GM12878 (cell line): ENCODE data around the gene RHOXF2B. TPM values are rescaled to one million over a fixed set of nuclear protein-coding genes. Genes with fewer than 3 reads are reported as not detected.
"Not testable (repeated sequence)": the region's sequence is repeated elsewhere in the genome, so short reads cannot be mapped to it uniquely, and the experiment has no call there.

Experiments used
- ATAC-seq: fragments of 200-7000 bp; cut with Tn5 transposase; 3 replicates; pipeline ENCODE4 v1.9.1; 2020; ENCODE audit warnings: mild to moderate bottlenecking, moderate library complexity
- Bru-seq: library from RNA; stranded (reverse); fragments of 400-500 nt; gene quantifications from one replicate; lab custom pipeline; 2021; lab: Mats Ljungman, UMichigan
- BruChase-seq, 2 experiments: library from RNA; stranded (reverse); fragments of 400-500 nt; gene quantifications; one replicate each; lab custom pipeline; 2021; lab: Mats Ljungman, UMichigan
- BruUV-seq: library from RNA; stranded (reverse); fragments of 400-500 nt; replicated peaks from 2 replicates; lab custom pipeline; 2021; lab: Mats Ljungman, UMichigan
- CTCF ChIA-PET: fragments of 300-600 bp; sonication (Branson Sonifier 250); formaldehyde crosslinking; extraction: SDS; loops from one replicate; lab custom pipeline; 2021; ENCODE audit warnings: inconsistent platforms; lab: Yijun Ruan, JAX
- POLR2A ChIA-PET: fragments of 350-600 bp; formaldehyde crosslinking; extraction: SDS; loops from one replicate; lab custom pipeline; 2021; ENCODE audit warnings: inconsistent platforms; lab: Charles Lee
- RAD21 ChIA-PET: fragments of 300-600 bp; sonication (Branson Sonifier 250); formaldehyde crosslinking; loops from one replicate; lab custom pipeline; 2023; ENCODE audit warnings: antibody characterized with exemption; ENCODE audit not compliant: unreplicated experiment; lab: Charles Lee
- SMC1A ChIA-PET: fragments of 300-600 bp; sonication (Branson Sonifier 250); formaldehyde crosslinking; loops from one replicate; lab custom pipeline; 2023; ENCODE audit not compliant: unreplicated experiment, uncharacterized antibody; lab: Charles Lee
- DNase-seq: peaks from one replicate; pipeline ENCODE4 v3.0.0-alpha.2; 2011; ENCODE audit warnings: low read depth, low spot score
- FAIRE-seq: peaks from 3 replicates; lab custom pipeline; 2011; peaks lifted over from hg19 to GRCh38; lab: Jason Lieb, UNC
- H2AFZ ChIP-seq: 2 replicates; pipeline ENCODE4 v1.6.0; 2011; ENCODE audit warnings: low read depth, low read length, control low read depth; ENCODE audit not compliant: control insufficient read depth
- H3K27ac ChIP-seq: 2 replicates; pipeline ENCODE4 v1.5.1; 2011; ENCODE audit warnings: control low read depth; ENCODE audit not compliant: control insufficient read depth, insufficient read depth
- H3K27me3 ChIP-seq, 2 experiments: replicated peaks in 1 of 2; 2 replicates each; pipeline versions ENCODE4 v1.6.0 to v1.6.1; 2011; ENCODE audit warnings: low read length in 1 of 2; ENCODE audit not compliant: control insufficient read depth in 2 of 2, insufficient read depth in 2 of 2
- H3K36me3 ChIP-seq, 2 experiments: 2 replicates each; pipeline ENCODE4 v1.5.1; 2011; ENCODE audit warnings: low read length in 1 of 2; ENCODE audit not compliant: control insufficient read depth in 2 of 2, insufficient read depth in 2 of 2
- H3K4me1 ChIP-seq: 2 replicates; pipeline ENCODE4 v1.6.1; 2011; ENCODE audit warnings: mild to moderate bottlenecking, low read length, moderate library complexity, mixed read lengths; ENCODE audit not compliant: control insufficient read depth, insufficient read depth
- H3K4me2 ChIP-seq: 2 replicates; pipeline ENCODE4 v1.6.0; 2011; ENCODE audit warnings: control low read depth; ENCODE audit not compliant: control insufficient read depth, insufficient read depth
- H3K4me3 ChIP-seq: fragments of 200-600 bp; sonication (generic); 2 replicates; pipeline ENCODE4 v1.5.1; 2016
- H3K79me2 ChIP-seq: 2 replicates; pipeline ENCODE4 v1.6.0; 2011; ENCODE audit warnings: low read length; ENCODE audit not compliant: control insufficient read depth, insufficient read depth
- H3K9ac ChIP-seq: 2 replicates; pipeline ENCODE4 v1.8.0; 2011; ENCODE audit warnings: low read length, control low read depth, mixed read lengths; ENCODE audit not compliant: control insufficient read depth, insufficient read depth
- H3K9me3 ChIP-seq: replicated peaks from 3 replicates; pipeline ENCODE4 v1.5.1; 2011; ENCODE audit warnings: mild to moderate bottlenecking, low read length; ENCODE audit not compliant: control insufficient read depth, insufficient read depth
- H4K20me1 ChIP-seq: 2 replicates; pipeline ENCODE4 v1.6.0; 2011; ENCODE audit not compliant: control insufficient read depth, insufficient read depth
- WGBS: methylation state at CpG from one replicate; pipeline ENCODE4 v1.1.6; 2016; ENCODE audit warnings: low lambda C conversion rate; ENCODE audit not compliant: insufficient replicate concordance, insufficient coverage; ENCODE audit errors: missing lambda C conversion rate; 5-methylcytosine and 5-hydroxymethylcytosine counted together
- in situ Hi-C: fragments of 300-500 bp; cut with MboI; formaldehyde crosslinking; loops from 9 replicates; pipeline ENCODE4 v1.14.3; 2018; ENCODE audit warnings: mixed read lengths
- intact Hi-C: fragments of 100-400 bp; cut with micrococcal nuclease; formaldehyde crosslinking; loops from one replicate; pipeline ENCODE4 v1.14.2; 2022; ENCODE audit not compliant: unreplicated experiment
- long read RNA-seq, 2 experiments: library from polyadenylated mRNA; unstranded; transcript quantifications; one replicate each; pipeline ENCODE4 v2.0.0, GENCODE V29; 2019 to 2020
- polyA minus RNA-seq, 3 experiments: library from RNA; depleted of rRNA, polyadenylated mRNA; stranded (reverse); fragments of >200 nt; gene quantifications; 2 replicates each; pipeline ENCODE4 v1.2.3, GENCODE V29; 2011
- polyA plus RNA-seq, 11 experiments: library from polyadenylated mRNA; depleted of rRNA in 4 of 11; unstranded in 6 of 11; stranded (reverse) in 5 of 11; fragments of >200 nt; fragmentation: Nextera tagmentation in 4 of 11; fragmentation: Illumina TruSeq in 1 of 11; extraction: Ambion mirVana in 4 of 11; extraction: Trizol in 1 of 11; gene quantifications; 1 replicate in 1 of 11; 2 replicates in 10 of 11; pipeline versions ENCODE4 v1.2.1 to v1.2.3, GENCODE V29; 2011 to 2016; ENCODE audit warnings: inconsistent platforms in 2 of 11, missing spikeins in 2 of 11, low read depth in 1 of 11
- total RNA-seq, 4 experiments: library from RNA; depleted of rRNA in 3 of 4; stranded (reverse); fragments of >200 nt in 3 of 4; fragmentation: Illumina TruSeq in 1 of 4; extraction: Trizol in 1 of 4; gene quantifications; 2 replicates each; pipeline versions ENCODE4 v1.2.1 to v1.2.3, GENCODE V29; 2013 to 2021
- TF ChIP-seq, protein P1 (sequence below): IDR thresholded peaks from 2 replicates; pipeline ENCODE4 v1.6.1; 2011; ENCODE audit warnings: borderline replicate concordance, low read depth, mild to moderate bottlenecking, moderate library complexity, low read length; ENCODE audit not compliant: insufficient read depth, poor library complexity, severe bottlenecking
- TF ChIP-seq, protein P2 (sequence below): fragments of 450-650 bp; formaldehyde crosslinking; IDR thresholded peaks from 2 replicates; pipeline ENCODE4 v1.5.0; 2022; ENCODE audit warnings: mild to moderate bottlenecking, missing genetic modification characterization

The RHOXF2B gene
- total RNA-seq (2013; cell fraction: nucleolus; rRNA removed), result not detected in 2 replicates
- total RNA-seq (2014; rRNA removed) (not detected in 2 replicates), total RNA-seq (2014; rRNA removed; fragmentation: Illumina TruSeq; extraction: Trizol) (not detected in 2 replicates), total RNA-seq (2021) (0.08 TPM in 1 of 2 replicates, not detected in the other), polyA plus RNA-seq (2011; rRNA removed) (not detected in 2 replicates), polyA plus RNA-seq (2014; fragmentation: Illumina TruSeq; extraction: Trizol) (not detected in 2 replicates), polyA plus RNA-seq (2014; fragmentation: Nextera tagmentation; extraction: Ambion mirVana) (not detected), polyA plus RNA-seq (2014; rRNA removed) (0.03 TPM in 1 of 2 replicates, not detected in the other), polyA plus RNA-seq (2016; fragmentation: Nextera tagmentation; extraction: Ambion mirVana) (not detected), polyA minus RNA-seq (2011; rRNA and poly(A)+ RNA removed) (0.15 TPM in 1 of 2 replicates, not detected in the other), Bru-seq, nascent RNA (not detected), BruChase-seq, experiment 1, labeled RNA remaining after a 6-hour chase (not detected), BruChase-seq, experiment 2, labeled RNA remaining after a 2-hour chase (not detected)
- not detected for polyA plus RNA-seq (2011; ENCODE audit: low read depth)
- polyA plus RNA-seq (2011; cell fraction: cytosol; rRNA removed), result not detected in 2 replicates
- polyA plus RNA-seq (2011; cell fraction: nucleus; rRNA removed), result not detected in 2 replicates
- polyA plus RNA-seq (2012), result not detected in 2 replicates
- polyA minus RNA-seq (2011; cell fraction: cytosol; rRNA and poly(A)+ RNA removed), result not detected in 2 replicates
- not detected in 2 replicates for polyA minus RNA-seq (2011; cell fraction: nucleus; rRNA and poly(A)+ RNA removed)
- long read RNA-seq, experiment 1, result 0 reads
- long read RNA-seq, experiment 2, result 0 reads

DNA sequence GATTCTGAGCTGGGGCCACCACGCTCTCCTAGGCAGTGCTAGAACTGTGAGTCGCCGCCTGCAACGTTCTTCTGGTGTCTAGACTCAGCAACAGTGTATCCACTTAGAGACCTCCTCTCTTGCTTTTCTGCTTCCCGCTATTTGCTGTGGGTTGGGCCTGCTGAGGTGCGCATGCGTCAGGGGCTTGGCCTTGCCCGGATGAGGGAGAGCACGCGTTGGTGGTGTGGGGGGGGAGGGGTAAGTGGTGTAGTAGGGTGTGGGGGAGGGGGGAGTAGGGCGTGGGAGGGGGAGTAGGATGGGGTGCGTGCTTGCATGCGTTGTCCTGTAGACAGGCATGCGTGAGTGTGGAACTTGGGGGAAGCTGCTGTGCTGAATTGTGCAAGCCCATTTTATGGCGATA lies at the start of gene RHOXF2B:
Gene RHOXF2B (minus strand): TSS at position 101 of the 400 bp plus-strand sequence. CDS start 138 bp downstream, outside the sequence.
- H2AFZ ChIP-seq, H3K4me2 ChIP-seq, BruUV-seq, FAIRE-seq, H3K4me3 ChIP-seq, DNase-seq, H3K4me1 ChIP-seq, POLR2A ChIA-PET, CTCF ChIA-PET, SMC1A ChIA-PET, H3K9me3 ChIP-seq, ATAC-seq, RAD21 ChIA-PET, H3K9ac ChIP-seq, H3K27ac ChIP-seq, H3K27me3 ChIP-seq, H4K20me1 ChIP-seq, in situ Hi-C loops, intact Hi-C loops, H3K79me2 ChIP-seq, H3K36me3 ChIP-seq: not testable (repeated sequence)
- WGBS, result no CpG with 5 or more reads among the region's 15 CpGs

DNA sequence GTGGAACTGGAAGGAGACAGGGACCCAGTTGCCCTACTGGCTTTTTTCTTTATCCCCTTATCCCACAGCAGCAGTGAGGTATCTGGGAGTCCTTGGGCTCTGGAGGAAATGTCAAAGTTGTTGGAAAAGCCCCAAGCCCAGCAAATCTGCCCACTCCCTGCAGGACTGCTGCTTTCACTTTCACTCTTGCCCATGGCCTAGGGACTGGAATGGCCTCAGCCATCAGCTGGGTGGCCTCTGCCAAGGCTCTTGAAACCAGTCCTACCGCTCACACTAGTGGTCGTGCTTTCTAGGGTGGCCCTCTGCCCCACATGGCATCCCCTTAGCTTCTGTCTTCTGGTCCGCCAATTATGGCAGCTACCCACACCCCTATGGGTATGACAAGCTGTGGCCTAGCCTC lies 48.0 kb upstream of the RHOXF2B start:
- H2AFZ ChIP-seq, result no peak overlapping the region
- no peaks in the 10 kb centered on the region for H3K36me3 ChIP-seq
- no peak for DNase-seq
- SMC1A ChIA-PET, result interaction anchor here (0.5 kb wide), 1 partner anchor 95 kb away, joined by 4 read pairs; no protein-coding TSS in a partner anchor
- RAD21 ChIA-PET, result no interaction called here
- no peaks in the 10 kb centered on the region for H3K4me1 ChIP-seq
- H3K79me2 ChIP-seq, result no peaks in the 10 kb centered on the region
- POLR2A ChIA-PET, result no interaction called here
- H4K20me1 ChIP-seq, result no peaks in the 10 kb centered on the region
- no peak overlapping the region for H3K9ac ChIP-seq
- H3K4me3 ChIP-seq, result no peak overlapping the region
- CTCF ChIA-PET, result interaction anchor here (1.2 kb wide), 1 partner anchor 10 kb away, joined by 3 read pairs; no protein-coding TSS in a partner anchor
- in situ Hi-C loops (loop anchor here (25.0 kb wide), 1 partner anchor 138 kb away; no protein-coding TSS in a partner anchor), intact Hi-C loops (no loop called here)
- no peaks in the 10 kb centered on the region for H3K9me3 ChIP-seq
- no TSS peak for BruUV-seq
- H3K27ac ChIP-seq, result no peak overlapping the region
- H3K4me2 ChIP-seq, result no peak overlapping the region
- no peak for FAIRE-seq
- no peaks in the 10 kb centered on the region for H3K27me3 ChIP-seq
- WGBS, result 86% methylated on average over 3 of the region's 3 CpGs
- ATAC-seq, result peak; percentile 20; the same call in 2 of the 3 replicates
- TF ChIP-seq, protein P1, sequence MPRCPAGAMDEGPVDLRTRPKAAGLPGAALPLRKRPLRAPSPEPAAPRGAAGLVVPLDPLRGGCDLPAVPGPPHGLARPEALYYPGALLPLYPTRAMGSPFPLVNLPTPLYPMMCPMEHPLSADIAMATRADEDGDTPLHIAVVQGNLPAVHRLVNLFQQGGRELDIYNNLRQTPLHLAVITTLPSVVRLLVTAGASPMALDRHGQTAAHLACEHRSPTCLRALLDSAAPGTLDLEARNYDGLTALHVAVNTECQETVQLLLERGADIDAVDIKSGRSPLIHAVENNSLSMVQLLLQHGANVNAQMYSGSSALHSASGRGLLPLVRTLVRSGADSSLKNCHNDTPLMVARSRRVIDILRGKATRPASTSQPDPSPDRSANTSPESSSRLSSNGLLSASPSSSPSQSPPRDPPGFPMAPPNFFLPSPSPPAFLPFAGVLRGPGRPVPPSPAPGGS, result no peak
- TF ChIP-seq, protein P2, sequence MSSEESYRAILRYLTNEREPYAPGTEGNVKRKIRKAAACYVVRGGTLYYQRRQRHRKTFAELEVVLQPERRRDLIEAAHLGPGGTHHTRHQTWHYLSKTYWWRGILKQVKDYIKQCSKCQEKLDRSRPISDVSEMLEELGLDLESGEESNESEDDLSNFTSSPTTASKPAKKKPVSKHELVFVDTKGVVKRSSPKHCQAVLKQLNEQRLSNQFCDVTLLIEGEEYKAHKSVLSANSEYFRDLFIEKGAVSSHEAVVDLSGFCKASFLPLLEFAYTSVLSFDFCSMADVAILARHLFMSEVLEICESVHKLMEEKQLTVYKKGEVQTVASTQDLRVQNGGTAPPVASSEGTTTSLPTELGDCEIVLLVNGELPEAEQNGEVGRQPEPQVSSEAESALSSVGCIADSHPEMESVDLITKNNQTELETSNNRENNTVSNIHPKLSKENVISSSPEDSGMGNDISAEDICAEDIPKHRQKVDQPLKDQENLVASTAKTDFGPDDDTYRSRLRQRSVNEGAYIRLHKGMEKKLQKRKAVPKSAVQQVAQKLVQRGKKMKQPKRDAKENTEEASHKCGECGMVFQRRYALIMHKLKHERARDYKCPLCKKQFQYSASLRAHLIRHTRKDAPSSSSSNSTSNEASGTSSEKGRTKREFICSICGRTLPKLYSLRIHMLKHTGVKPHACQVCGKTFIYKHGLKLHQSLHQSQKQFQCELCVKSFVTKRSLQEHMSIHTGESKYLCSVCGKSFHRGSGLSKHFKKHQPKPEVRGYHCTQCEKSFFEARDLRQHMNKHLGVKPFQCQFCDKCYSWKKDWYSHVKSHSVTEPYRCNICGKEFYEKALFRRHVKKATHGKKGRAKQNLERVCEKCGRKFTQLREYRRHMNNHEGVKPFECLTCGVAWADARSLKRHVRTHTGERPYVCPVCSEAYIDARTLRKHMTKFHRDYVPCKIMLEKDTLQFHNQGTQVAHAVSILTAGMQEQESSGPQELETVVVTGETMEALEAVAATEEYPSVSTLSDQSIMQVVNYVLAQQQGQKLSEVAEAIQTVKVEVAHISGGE (CRISPR knock-in tag), result no peak
